ENCODE data around the gene ZFPM1. TPM values are rescaled to one million over a fixed set of nuclear protein-coding genes. Genes with fewer than 3 reads are reported as not detected.

Gene ZFPM1
- total and polyA plus RNA-seq, 2 of the 8 experiments (the other 6 are each of a cell fraction or from before 2014, with no cell fraction given): 0.74 to 4.8 TPM

GRCh38 chr16:88581033-88581432, 128.0 kb downstream of the ZFPM1 start (continued):
- no peak for TF ChIP-seq KDM4A (IDR thresholded peaks at IDR 0.05; ENCODE audit: low read depth, low read length, severe bottlenecking)
- TF ChIP-seq EGR1 (IDR thresholded peaks at IDR 0.05; ENCODE audit: borderline replicate concordance, low read depth, low read length): no peak
- TF ChIP-seq CHD1 (IDR thresholded peaks at IDR 0.05; ENCODE audit: low read depth, low read length): no peak
- no peak for TF ChIP-seq SP1 (IDR thresholded peaks at IDR 0.05; ENCODE audit: low read depth, low read length)
- no peak for TF ChIP-seq POLR2AphosphoS5 (IDR thresholded peaks at IDR 0.05; ENCODE audit: low read depth, low read length)
- TF ChIP-seq EP300 (IDR thresholded peaks at IDR 0.05; ENCODE audit: borderline replicate concordance in 1 of 2, low read depth in 2 of 2, low read length in 2 of 2): no peak
- TF ChIP-seq TEAD4 (IDR thresholded peaks at IDR 0.05; ENCODE audit: low read depth, low read length): no peak
